GM19351 (cell line): ENCODE results near the gene SRP54.
"Not testable (repeated sequence)": the region's sequence is repeated elsewhere in the genome, so short reads cannot be mapped to it uniquely, and the experiment has no call there.

Source experiments
- ATAC-seq: cut with Tn5 transposase; IDR thresholded peaks from one replicate; pipeline ENCODE4 v1.9.1; 2021; ENCODE audit warnings: mild to moderate bottlenecking, moderate library complexity; ENCODE audit not compliant: unreplicated experiment

The SRP54 gene

DNA sequence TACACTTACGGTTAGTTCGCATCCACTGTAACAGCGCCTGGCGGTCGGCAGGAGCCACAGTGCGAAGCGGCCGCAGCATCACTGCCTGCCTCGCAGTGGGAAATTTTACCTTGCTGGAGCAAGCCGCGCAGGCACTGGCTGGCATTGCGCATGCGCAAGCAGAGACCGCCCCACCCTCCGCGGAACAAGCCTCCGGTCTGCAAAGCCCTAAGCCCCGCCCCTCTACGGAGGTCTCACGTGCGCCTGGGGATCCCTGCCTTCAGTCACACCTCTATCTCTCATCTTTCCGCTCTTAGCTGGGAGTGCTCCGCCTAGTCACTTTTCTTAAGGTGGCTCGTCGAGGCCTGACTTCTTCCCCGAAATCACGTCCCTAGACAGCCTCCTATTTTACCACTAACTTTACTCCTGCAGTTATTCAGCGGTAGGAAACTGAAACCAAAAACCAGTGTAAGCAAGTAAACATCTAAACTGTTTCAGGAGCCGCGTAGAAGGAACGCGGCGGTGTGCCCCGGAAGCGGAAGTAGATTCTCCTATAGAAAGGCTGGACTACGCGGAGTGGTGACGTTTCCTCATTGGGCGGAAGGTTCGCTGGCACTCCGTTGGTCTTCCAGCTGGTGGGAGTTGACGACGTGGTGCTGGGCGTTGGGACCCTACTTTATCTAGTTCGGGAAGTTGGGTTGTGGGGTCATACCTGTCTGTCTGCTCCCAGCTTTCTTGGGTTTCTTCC is at the start of gene SRP54:
Gene SRP54 (plus strand): TSS at position 572 of the 727 bp plus-strand sequence. CDS start 13,718 bp downstream, outside the sequence.
- peak; percentile 73 for ATAC-seq

GRCh38 chr14:34933301-34933700 is 49.5 kb upstream of the SRP54 start:
- no peak for ATAC-seq

DNA sequence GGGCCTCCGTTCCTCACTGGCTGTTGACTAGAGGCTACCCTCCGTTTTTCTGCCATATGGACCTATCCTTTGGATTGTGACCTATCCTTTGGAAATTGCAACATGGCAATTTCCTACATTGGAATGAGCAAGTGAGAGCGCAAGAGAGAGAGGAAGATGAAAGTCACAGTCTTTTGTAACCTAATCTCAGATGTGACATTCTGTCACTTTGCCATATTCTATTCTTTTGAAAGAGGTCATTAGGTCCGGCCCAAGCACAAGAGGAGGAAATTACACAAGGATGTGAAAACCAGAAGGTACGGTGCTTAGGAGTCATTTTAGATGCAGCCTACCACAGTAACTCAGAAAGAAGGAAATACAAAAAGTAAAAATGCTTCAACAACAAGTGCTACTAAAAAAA is 47.3 kb upstream of the SRP54 start:
- ATAC-seq = no peak

GRCh38 chr14:34937442-34937841 is 45.4 kb upstream of the SRP54 start:
- no peak for ATAC-seq

DNA sequence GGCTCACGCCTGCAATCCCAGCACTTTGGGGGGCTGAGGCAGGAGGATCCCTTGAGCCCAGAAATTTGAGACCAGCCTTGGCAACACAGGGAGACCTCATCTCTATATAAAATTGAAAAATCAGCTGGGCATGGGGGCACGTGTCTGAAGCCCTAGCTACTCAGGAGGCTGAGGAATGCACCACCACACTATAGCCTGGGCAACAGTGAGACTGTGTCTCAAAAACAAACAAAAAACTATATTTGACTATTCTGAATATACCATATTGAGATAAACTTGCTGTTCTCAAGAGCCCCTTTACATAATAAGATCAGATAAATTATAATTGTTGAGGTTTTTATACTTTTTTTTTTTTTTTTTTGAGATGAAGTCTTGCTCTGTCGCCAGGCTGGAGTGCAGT is 44.9 kb upstream of the SRP54 start:
- ATAC-seq = no peak

GRCh38 chr14:34943506-34943905 is 39.3 kb upstream of the SRP54 start:
- ATAC-seq = no peak

GRCh38 chr14:34944744-34945143 is 38.0 kb upstream of the SRP54 start:
- ATAC-seq = no peak

GRCh38 chr14:34946699-34947098 is 36.1 kb upstream of the SRP54 start:
- no peak for ATAC-seq

DNA sequence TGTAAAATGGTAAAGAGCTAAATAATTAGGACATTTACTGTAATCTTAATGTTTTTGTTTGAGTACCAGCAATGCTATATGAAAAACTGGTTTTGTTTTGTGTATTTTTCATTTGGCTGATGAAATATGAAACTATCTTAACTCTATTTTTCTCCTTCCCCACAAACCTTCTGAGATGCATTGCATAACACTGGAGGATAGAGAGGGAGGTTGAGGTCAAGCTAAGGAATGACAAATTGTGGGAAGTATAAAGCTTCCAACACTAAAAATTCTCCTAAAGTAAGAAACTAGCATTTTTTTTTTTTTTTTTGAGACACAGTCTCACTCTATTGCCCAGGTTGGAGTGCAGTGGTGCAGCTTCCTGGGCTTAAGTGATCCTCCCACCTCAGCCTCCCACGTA is 31.5 kb upstream of the SRP54 start:
- no peak for ATAC-seq

DNA sequence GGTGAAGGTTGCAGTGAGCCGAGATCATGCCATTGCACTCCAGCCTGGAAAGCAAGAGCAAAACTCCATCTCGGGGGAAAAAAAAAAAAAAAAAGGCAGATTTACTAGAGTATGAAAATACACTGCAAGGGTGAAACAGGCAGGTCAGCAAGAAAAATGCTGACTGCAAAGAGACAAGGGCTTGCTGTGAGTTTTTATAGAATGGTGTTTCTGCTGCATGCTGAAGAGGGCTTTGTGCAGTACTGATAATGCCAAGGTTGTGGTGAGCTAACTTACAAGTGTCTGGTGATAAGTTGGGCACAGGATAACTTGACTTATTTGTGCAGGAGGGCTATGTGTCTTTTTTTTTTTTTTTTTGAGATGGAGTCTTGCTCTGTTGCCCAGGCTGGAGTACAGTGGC is 25.9 kb upstream of the SRP54 start:
- ATAC-seq = no peak

GRCh38 chr14:34957771-34958286 is 25.0 kb upstream of the SRP54 start:
- ATAC-seq = no peak

- not testable (repeated sequence) for ATAC-seq
Measured at GRCh38 chr14:34962106-34962505, 20.7 kb upstream of the SRP54 start.

- ATAC-seq = no peak
Measured at GRCh38 chr14:34964977-34965764, 17.6 kb upstream of the SRP54 start.

- ATAC-seq = no peak
Measured at GRCh38 chr14:34965912-34966311, 16.9 kb upstream of the SRP54 start.

DNA sequence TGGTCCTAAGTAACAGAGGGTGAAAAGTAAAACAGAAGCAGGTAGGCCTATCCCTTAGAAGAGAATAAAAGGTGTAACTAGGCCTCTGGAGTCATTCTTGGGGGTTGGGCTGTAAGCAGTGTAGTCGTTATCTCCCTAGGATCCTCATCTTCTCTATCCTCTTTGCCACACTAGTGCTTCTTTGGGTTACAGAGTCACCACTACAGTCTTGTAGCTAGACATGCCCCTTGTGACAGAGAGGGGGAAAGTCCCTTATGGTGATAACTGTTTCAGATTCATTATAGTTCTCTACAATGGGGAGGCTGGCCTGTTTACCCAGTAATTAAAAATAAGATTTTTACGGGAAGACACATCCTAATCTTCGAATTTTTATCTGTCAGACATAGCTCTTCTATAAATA is 16.4 kb upstream of the SRP54 start:
- ATAC-seq = peak; percentile 95

DNA sequence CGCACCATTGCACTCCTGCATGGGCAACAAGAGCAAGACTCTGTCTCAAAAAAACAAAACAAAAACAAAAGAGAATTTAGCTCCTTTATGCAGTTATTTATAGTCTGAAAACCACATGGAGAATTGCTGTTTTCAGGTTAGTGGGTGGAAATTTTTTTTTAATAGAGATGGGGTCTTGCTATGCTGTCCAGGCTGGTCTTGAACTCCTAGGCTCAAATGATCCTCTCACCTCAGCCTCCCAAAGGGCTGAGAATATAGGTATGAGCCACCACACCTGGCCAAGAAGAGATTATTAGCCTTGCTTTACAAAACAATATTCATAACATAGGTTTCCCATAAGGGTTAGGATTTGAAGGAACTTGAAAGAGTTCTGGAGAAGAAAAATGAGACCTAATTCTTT is 12.1 kb upstream of the SRP54 start:
- ATAC-seq = no peak

GRCh38 chr14:34971381-34971780 is 11.4 kb upstream of the SRP54 start:
- ATAC-seq = no peak

DNA sequence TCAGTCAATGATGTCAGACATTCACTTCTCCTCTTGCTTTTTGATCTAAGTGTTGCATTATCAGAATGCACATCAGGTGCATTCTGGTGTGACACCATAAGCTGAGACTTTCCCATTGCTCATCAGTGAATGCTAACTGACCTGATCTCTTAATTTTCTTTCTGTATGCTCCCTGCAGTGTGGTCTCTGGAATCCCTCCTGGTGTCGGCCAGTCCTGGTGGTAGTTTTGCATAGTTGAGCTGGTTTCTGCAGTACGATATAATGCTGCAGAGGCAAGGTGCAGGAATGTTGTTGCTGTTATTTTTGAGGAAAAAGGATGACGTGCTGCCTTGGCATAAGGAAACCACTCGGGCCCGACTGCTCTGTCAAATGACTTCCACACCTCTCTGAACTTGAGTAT is 11.0 kb upstream of the SRP54 start:
- ATAC-seq = no peak

DNA sequence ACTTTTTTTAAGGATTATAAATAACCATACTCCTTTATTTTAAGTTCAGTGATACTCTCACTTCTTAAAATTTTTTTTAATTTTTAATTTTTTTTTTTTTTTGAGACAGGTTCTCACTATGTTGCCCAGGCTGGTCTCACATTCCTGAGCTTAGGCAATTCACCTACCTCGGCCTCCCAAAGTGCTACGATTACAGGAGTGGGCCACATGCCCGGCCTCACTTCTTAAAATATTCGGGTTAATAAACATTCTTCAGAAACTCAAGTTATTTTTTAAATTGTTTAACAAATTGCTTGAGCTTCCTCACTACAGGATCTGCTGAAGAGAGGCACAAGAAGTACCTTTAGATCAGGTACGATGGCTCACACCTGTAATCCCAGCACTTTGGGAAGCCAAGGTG is 4.3 kb upstream of the SRP54 start:
- no peak for ATAC-seq

- ATAC-seq = no peak
Measured at GRCh38 chr14:34980337-34980900, 2.4 kb upstream of the SRP54 start.

DNA sequence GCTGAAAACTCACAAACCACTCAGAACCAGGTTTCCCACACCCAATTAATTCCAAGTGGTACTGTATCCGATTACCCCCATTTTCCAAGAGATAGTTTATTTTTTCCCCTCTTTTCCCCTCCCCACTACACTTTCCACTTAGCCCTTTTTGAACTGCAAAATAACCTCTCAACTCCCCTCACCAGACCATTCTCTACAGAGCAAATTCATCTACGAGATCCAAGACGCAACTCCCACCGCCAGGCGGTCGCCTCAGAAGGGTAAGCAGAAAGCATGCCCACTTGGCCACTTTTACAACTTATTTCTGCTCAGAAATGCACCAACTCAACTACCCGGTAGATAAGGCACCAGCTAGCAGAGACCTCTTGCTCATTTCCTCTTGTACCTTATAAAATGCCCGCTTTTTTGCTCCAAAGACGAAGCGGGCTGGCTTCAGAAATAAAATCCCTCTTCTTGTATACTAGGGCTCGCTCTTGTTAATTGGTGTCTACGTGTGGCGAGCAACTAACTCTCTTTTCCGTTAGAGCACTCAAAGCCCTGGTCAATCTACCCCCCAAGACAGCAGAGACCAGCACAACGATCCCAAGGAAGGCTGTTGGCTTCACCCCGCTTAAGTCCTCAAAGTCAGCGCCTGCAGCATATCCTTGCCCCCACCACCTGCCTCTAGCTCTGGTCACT is 910 bp upstream of the SRP54 start:
- peak; percentile 16 for ATAC-seq
